ENCODE data around the gene SH3RF2. TPM values are rescaled to one million over a fixed set of nuclear protein-coding genes. Genes with fewer than 3 reads are reported as not detected.

The SH3RF2 gene
- total RNA-seq, 3 donors from 2014 or later: 6.6 to 9.5 (median 9.4) TPM

- Histone ChIP-seq H3K36me3 (no peaks in the 10 kb centered on the region), H3K4me3 (no peak overlapping the region), H3K9me3 (no peaks in the 10 kb centered on the region), H3K27me3 (no peaks in the 10 kb centered on the region), H3K4me1 (no peaks in the 10 kb centered on the region), H3K27ac (no peak overlapping the region)
- intact Hi-C loops (cut with DNase I; ENCODE audit: low total_unique reads): no loop called here
- no peak for DNase-seq (ENCODE audit: low spot score in 2 of 2)
- TF ChIP-seq POLR2A (IDR thresholded peaks at IDR 0.05) (no peak), POLR2AphosphoS5 (IDR thresholded peaks at IDR 0.05) (no peak), CTCF (IDR thresholded peaks at IDR 0.05) (no peak)
Observed at GRCh38 chr5:146112476-146112875, 176.1 kb downstream of the SH3RF2 start.

Other genes with a start within 250 kb of the SH3RF2 start
- 10 to 100 TPM; 15.5 to 24.6 (median 23.1) TPM for gene PRELID2, start 101.2 kb upstream of the SH3RF2 start, total RNA-seq
- under 1 TPM in 1 of 3 donors, not detected in 2; 0.29 TPM for gene GRXCR2, start 63.6 kb upstream of the SH3RF2 start, total RNA-seq
- not detected for gene PLAC8L1, start 169.0 kb downstream of the SH3RF2 start, total RNA-seq
- 100 to 1,000 TPM in 1 of 3 donors, 10 to 100 TPM in 2; 65.6 to 111 (median 89.9) TPM for gene LARS1, start 246.1 kb downstream of the SH3RF2 start, total RNA-seq